Erythroblast (primary cell): ENCODE results near the gene NBEA.

Experiments
- GATA1 ChIP-seq: IDR thresholded peaks from 2 replicates; pipeline ENCODE4 v1.6.1; 2011; ENCODE audit warnings: low read depth, mild to moderate bottlenecking, control low read depth, low read length, moderate library complexity
- POLR2A ChIP-seq: IDR thresholded peaks from 2 replicates; pipeline ENCODE4 v1.6.1; 2011; ENCODE audit warnings: mild to moderate bottlenecking, low read length

- TF ChIP-seq POLR2A (no peak), GATA1 (no peak)
These were observed 570.3 kb downstream of the NBEA start for GRCh38 chr13:35512271-35512920.
